PC-9 (cell line): ENCODE results near the gene HOXD3. TPM values are rescaled to one million over a fixed set of nuclear protein-coding genes. Genes with fewer than 3 reads are reported as not detected.

Source experiments
- BruUV-seq: library from RNA; stranded (reverse); fragments of 400-500 nt; replicated peaks from 2 replicates; lab custom pipeline; 2021; lab: Mats Ljungman, UMichigan
- CTCF ChIA-PET: fragments of 300-600 bp; sonication (Branson Sonifier 250); formaldehyde crosslinking; loops from one replicate; lab custom pipeline; 2022; ENCODE audit warnings: antibody characterized with exemption; lab: Charles Lee
- POLR2A ChIA-PET: fragments of 300-600 bp; sonication (Branson Sonifier 250); formaldehyde crosslinking; loops from one replicate; lab custom pipeline; 2022; ENCODE audit warnings: antibody characterized with exemption; ENCODE audit not compliant: unreplicated experiment; lab: Charles Lee
- DNase-seq, 2 experiments: peaks; one replicate each; pipeline versions ENCODE4 v3.0.0 to v3.0.0-alpha.2; 2015 to 2022; ENCODE audit warnings: mixed read lengths in 1 of 2
- H2AFZ ChIP-seq: fragments of 200-600 bp; sonication (generic); 2 replicates; pipeline ENCODE4 v1.8.1; 2017; ENCODE audit warnings: antibody characterized with exemption
- H3F3A ChIP-seq: fragments of 200-600 bp; sonication (generic); 2 replicates; pipeline ENCODE4 v1.8.1; 2017; ENCODE audit warnings: antibody characterized with exemption, mild to moderate bottlenecking, low read depth; ENCODE audit not compliant: insufficient read depth
- H3K27ac ChIP-seq: fragments of 200-600 bp; sonication (generic); 2 replicates; pipeline ENCODE4 v1.6.1; 2016; ENCODE audit warnings: mixed run types
- H3K27me3 ChIP-seq: fragments of 200-600 bp; sonication (generic); 2 replicates; pipeline ENCODE4 v1.6.1; 2016; ENCODE audit warnings: low read depth, mixed run types; ENCODE audit not compliant: insufficient read depth
- H3K36me3 ChIP-seq: fragments of 200-600 bp; sonication (generic); 2 replicates; pipeline ENCODE4 v1.6.1; 2016; ENCODE audit warnings: low read depth, mixed run types
- H3K4me1 ChIP-seq: fragments of 200-600 bp; sonication (generic); replicated peaks from 2 replicates; pipeline ENCODE4 v1.6.1; 2016; ENCODE audit warnings: mixed run types; ENCODE audit not compliant: insufficient read depth
- H3K4me2 ChIP-seq: fragments of 200-600 bp; sonication (generic); 2 replicates; pipeline ENCODE4 v1.6.1; 2017; ENCODE audit warnings: mixed run types
- H3K4me3 ChIP-seq: fragments of 200-600 bp; sonication (generic); 2 replicates; pipeline ENCODE4 v1.6.1; 2016; ENCODE audit warnings: mixed run types
- H3K79me2 ChIP-seq: fragments of 200-600 bp; sonication (generic); 2 replicates; pipeline ENCODE4 v1.6.1; 2017; ENCODE audit warnings: low read depth, mixed run types
- H3K9me2 ChIP-seq: fragments of 200-600 bp; sonication (generic); 2 replicates; pipeline ENCODE4 v1.8.1; 2017; ENCODE audit warnings: mild to moderate bottlenecking; ENCODE audit not compliant: insufficient read depth
- H3K9me3 ChIP-seq: fragments of 200-600 bp; sonication (generic); 2 replicates; pipeline ENCODE4 v1.8.1; 2016; ENCODE audit warnings: low read depth; ENCODE audit not compliant: insufficient read depth
- H4K20me1 ChIP-seq: fragments of 200-600 bp; sonication (generic); 2 replicates; pipeline ENCODE4 v1.8.1; 2017; ENCODE audit not compliant: insufficient read depth
- EZH2 ChIP-seq: fragments of 200-600 bp; sonication (generic); IDR thresholded peaks from 2 replicates; pipeline ENCODE4 v1.8.0; 2017; ENCODE audit warnings: antibody characterized with exemption, low read depth
- intact Hi-C: fragments of 100-400 bp; cut with micrococcal nuclease; formaldehyde crosslinking; loops from one replicate; pipeline ENCODE4 v1.10.0; 2022; ENCODE audit not compliant: unreplicated experiment
- total RNA-seq: library from RNA; stranded (reverse); gene quantifications from 2 replicates; pipeline ENCODE4 v1.2.3, GENCODE V29; 2021
- TF ChIP-seq, protein P1 (sequence below): fragments of 200-600 bp; sonication (generic); conservative IDR thresholded peaks from 2 replicates; pipeline ENCODE4 v1.6.1; 2017; ENCODE audit warnings: mixed run types, antibody characterized with exemption, mild to moderate bottlenecking, moderate library complexity

The HOXD3 gene
- total RNA-seq, 1 experiment from 2014 or later: not detected

DNA sequence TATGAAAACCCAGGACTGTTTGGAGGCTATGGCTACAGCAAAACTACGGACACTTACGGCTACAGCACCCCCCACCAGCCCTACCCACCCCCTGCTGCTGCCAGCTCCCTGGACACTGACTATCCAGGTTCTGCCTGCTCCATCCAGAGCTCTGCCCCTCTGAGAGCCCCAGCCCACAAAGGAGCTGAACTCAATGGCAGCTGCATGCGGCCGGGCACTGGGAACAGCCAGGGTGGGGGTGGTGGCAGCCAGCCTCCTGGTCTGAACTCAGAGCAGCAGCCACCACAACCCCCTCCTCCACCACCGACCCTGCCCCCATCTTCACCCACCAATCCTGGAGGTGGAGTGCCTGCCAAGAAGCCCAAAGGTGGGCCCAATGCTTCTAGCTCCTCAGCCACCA is 12.1 kb downstream of the HOXD3 start:
- Histone ChIP-seq H3K27me3 (peaks cover 49% of the 10 kb centered on the region), H2AFZ (no peak overlapping the region), H4K20me1 (no peaks in the 10 kb centered on the region), H3K36me3 (no peaks in the 10 kb centered on the region), H3K79me2 (no peaks in the 10 kb centered on the region), H3K4me1 (no peaks in the 10 kb centered on the region), H3K9me2 (no peaks in the 10 kb centered on the region), H3K27ac (no peak overlapping the region), H3K4me2 (no peak overlapping the region), H3F3A (no peaks in the 10 kb centered on the region), H3K9me3 (no peaks in the 10 kb centered on the region), H3K4me3 (no peak overlapping the region)
- DNase-seq: no peak
- ChIA-PET CTCF (no interaction called here), POLR2A (no interaction called here)
- intact Hi-C loops: no loop called here
- no TSS peak for BruUV-seq
- TF ChIP-seq EZH2: no peak
- TF ChIP-seq, protein P1, sequence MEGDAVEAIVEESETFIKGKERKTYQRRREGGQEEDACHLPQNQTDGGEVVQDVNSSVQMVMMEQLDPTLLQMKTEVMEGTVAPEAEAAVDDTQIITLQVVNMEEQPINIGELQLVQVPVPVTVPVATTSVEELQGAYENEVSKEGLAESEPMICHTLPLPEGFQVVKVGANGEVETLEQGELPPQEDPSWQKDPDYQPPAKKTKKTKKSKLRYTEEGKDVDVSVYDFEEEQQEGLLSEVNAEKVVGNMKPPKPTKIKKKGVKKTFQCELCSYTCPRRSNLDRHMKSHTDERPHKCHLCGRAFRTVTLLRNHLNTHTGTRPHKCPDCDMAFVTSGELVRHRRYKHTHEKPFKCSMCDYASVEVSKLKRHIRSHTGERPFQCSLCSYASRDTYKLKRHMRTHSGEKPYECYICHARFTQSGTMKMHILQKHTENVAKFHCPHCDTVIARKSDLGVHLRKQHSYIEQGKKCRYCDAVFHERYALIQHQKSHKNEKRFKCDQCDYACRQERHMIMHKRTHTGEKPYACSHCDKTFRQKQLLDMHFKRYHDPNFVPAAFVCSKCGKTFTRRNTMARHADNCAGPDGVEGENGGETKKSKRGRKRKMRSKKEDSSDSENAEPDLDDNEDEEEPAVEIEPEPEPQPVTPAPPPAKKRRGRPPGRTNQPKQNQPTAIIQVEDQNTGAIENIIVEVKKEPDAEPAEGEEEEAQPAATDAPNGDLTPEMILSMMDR: no peak

DNA sequence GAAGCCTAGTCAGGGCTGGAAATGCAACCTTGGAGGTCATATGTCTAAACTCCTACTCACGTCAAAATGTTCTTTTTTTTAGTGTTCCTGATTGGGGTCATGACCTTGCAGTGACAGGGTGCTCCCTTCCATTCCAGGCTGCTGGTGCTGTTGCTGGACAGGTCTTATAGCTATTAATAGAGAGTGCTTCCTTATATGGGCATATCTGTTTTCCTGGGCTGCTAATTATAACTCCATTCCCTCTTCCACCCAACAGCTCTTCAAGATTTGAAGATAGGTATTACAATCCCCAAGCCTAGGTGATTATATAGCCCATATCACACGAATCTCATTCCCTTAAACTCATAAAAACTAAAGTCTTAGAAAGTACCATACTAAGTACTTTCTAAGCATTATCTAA is 12.6 kb downstream of the HOXD3 start:
- ChIA-PET POLR2A (no interaction called here), CTCF (no interaction called here)
- Histone ChIP-seq H3K4me3 (no peak overlapping the region), H4K20me1 (no peaks in the 10 kb centered on the region), H3K79me2 (no peaks in the 10 kb centered on the region), H3F3A (no peaks in the 10 kb centered on the region), H3K9me2 (no peaks in the 10 kb centered on the region), H3K27me3 (peaks cover 49% of the 10 kb centered on the region), H3K36me3 (no peaks in the 10 kb centered on the region), H3K27ac (no peak overlapping the region), H3K4me2 (no peak overlapping the region), H3K9me3 (no peaks in the 10 kb centered on the region), H3K4me1 (no peaks in the 10 kb centered on the region), H2AFZ (no peak overlapping the region)
- TF ChIP-seq EZH2: no peak
- TF ChIP-seq, protein P1: no peak
- intact Hi-C loops: no loop called here
- BruUV-seq: no TSS peak
- no peak for DNase-seq

DNA sequence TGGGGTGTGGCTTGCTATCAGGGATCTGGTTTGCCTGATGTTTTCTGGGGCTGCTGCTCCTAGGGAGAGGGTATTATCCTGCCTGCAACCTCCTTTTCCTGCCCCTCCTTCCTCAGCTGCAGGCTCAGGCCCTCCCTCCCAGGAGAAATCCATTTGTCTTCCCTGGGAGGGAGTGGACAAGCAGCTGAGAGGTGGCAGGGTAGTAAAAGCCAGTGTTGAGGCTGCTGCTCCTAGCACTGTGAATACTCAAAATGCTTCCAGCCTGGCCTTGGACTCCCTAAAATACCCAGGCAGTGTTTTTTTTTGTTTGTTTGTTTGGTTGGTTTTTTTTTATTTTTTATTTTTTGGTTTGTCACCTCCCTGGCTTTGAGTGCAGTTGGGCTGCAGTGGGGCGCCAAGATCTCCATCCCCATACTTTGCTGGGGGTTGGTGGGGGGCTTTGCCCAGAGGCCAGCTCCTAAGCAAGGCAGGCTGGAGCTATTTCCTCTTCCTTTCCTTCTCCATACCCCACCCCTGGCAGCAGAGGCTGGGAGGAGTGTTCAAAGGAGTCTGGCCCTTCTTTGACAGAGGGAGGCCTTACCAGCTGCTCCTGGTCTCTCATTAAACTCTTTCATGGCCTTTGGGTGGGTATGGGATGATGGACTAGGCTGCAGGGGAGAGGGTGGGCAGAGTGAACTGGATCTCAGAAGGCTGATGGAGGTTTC is 13.6 kb downstream of the HOXD3 start:
- no peak overlapping the region for H2AFZ ChIP-seq
- no peak overlapping the region for H3K4me3 ChIP-seq
- H3K9me2 ChIP-seq: no peaks in the 10 kb centered on the region
- no peak overlapping the region for H3K27ac ChIP-seq
- CTCF ChIA-PET: no interaction called here
- TF ChIP-seq EZH2: no peak
- TF ChIP-seq, protein P1: no peak
- intact Hi-C loops: no loop called here
- no peaks in the 10 kb centered on the region for H3K36me3 ChIP-seq
- BruUV-seq: no TSS peak
- H4K20me1 ChIP-seq: no peaks in the 10 kb centered on the region
- DNase-seq: no peak
- no peaks in the 10 kb centered on the region for H3K79me2 ChIP-seq
- no peaks in the 10 kb centered on the region for H3K4me1 ChIP-seq
- POLR2A ChIA-PET: no interaction called here
- no peaks in the 10 kb centered on the region for H3K9me3 ChIP-seq
- no peaks in the 10 kb centered on the region for H3F3A ChIP-seq
- H3K4me2 ChIP-seq: no peak overlapping the region
- H3K27me3 ChIP-seq: peaks cover 50% of the 10 kb centered on the region
